GM12865 (cell line): ENCODE measurements around the gene FGGY.

ENCODE experiments used
- DNase-seq: peaks from one replicate; pipeline ENCODE4 v3.0.0; 2010; ENCODE audit warnings: low read depth
- H3K4me3 ChIP-seq: 2 replicates; pipeline ENCODE4 v1.5.1; 2011; ENCODE audit warnings: mild to moderate bottlenecking, low read depth, low read length, control low read depth
- CTCF ChIP-seq: IDR thresholded peaks from 2 replicates; pipeline ENCODE4 v1.5.1; 2011; ENCODE audit warnings: low read length, control low read depth, low read depth, inconsistent platforms; ENCODE audit not compliant: insufficient read depth; ENCODE audit errors: missing control alignments

Gene FGGY

GRCh38 chr1:59356627-59357026, 59.7 kb downstream of the FGGY start:
- TF ChIP-seq CTCF: no peak
- no peak for DNase-seq
- H3K4me3 ChIP-seq: no peak overlapping the region

GRCh38 chr1:59357645-59358320, 60.9 kb downstream of the FGGY start:
- TF ChIP-seq CTCF: no peak
- H3K4me3 ChIP-seq: no peak overlapping the region
- DNase-seq: no peak

- TF ChIP-seq CTCF: no peak
- no peak overlapping the region for H3K4me3 ChIP-seq
- no peak for DNase-seq
These were observed 62.4 kb downstream of the FGGY start for GRCh38 chr1:59359325-59359724.

- no peak for TF ChIP-seq CTCF
- H3K4me3 ChIP-seq: no peak overlapping the region
- DNase-seq: no peak
These were observed 63.3 kb downstream of the FGGY start for GRCh38 chr1:59360170-59360569.

GRCh38 chr1:59360729-59361128, 63.8 kb downstream of the FGGY start:
- TF ChIP-seq CTCF: no peak
- H3K4me3 ChIP-seq: no peak overlapping the region
- no peak for DNase-seq

- no peak for TF ChIP-seq CTCF
- no peak overlapping the region for H3K4me3 ChIP-seq
- no peak for DNase-seq
These were observed 64.9 kb downstream of the FGGY start for GRCh38 chr1:59361766-59362165.

GRCh38 chr1:59364037-59364436, 67.1 kb downstream of the FGGY start:
- DNase-seq: no peak
- TF ChIP-seq CTCF: no peak
- H3K4me3 ChIP-seq: no peak overlapping the region
